ENCODE results near the gene PDZD2.

Gene PDZD2

DNA sequence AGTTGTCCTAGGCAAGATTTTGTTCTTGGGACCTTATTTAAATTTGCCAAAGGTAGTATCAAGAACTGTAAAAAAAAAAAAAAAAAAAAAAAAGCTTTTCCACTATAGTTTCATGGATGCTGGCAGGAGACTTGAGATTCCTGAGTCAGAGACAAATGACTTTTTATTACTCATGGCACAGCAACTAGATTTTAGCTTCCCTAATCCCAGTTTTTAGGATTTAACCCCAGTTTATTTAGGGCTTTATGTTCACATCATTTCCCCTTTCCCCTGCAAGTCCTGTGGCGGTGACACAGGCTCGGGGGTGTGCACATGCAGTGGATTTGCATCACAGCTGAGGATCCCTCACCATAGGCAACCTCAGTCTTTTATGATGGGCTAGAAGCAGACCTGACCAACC, 390.3 kb downstream of the PDZD2 start:
- TF ChIP-seq REST (IDR thresholded peaks at IDR 0.05; ENCODE audit: insufficient replicate concordance, low read depth) (no peak), GABPA (IDR thresholded peaks at IDR 0.05; ENCODE audit: low read depth) (no peak)
- no peak for DNase-seq (ENCODE audit: low read depth in 1 of 2, low spot score in 1 of 2)
- Histone ChIP-seq H3K27me3 (ENCODE audit: insufficient read depth, poor library complexity, severe bottlenecking) (no peaks in the 10 kb centered on the region), H3K27ac (replicated peaks) (no peak overlapping the region), H3K4me3 (replicated peaks; ENCODE audit: insufficient read depth, low read length) (no peak overlapping the region)

DNA sequence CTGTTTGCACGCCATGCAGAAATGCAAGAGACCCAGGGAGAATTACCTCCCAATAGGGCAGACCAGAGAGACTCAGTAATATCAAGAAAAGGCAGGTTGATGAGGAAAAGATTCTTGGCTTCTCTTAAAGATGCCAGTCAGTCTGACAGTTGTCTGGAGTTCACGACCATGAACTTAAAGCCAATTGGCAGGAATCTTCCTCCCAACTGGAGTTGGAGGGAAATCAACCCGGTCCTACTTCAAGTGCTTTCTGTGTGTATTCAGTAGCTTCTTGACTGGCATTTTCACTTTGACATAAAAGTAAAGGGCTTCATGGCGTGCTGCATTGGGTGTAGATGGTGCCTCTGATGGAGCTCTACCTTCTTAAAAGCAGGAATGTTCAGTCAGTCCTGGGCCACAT, 390.9 kb downstream of the PDZD2 start:
- no peak overlapping the region for H3K27ac ChIP-seq (replicated peaks)

DNA sequence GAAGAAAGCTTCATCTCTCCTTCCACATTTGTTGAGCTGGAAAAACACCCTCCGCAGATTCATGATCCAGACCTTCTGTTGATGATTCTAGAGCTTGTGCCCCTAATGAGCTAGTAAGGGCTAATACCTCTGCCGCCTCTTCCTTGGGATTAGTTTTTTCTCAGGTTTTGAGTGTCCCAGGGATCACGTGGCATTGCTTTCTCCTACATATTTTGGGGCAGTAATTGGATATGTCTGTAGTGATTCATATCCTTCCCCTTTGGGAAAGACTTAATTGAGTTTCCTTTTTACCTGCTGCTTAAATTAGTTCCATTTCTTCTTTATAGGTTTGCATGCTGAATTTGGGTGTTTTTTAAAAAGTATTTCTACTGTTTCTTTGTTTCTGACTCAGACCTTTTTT, 391.3 kb downstream of the PDZD2 start:
- DNase-seq (ENCODE audit: low read depth in 1 of 2, low spot score in 1 of 2) = no peak
- H3K27me3 ChIP-seq (ENCODE audit: insufficient read depth, poor library complexity, severe bottlenecking) = no peaks in the 10 kb centered on the region
- no peak overlapping the region for H3K4me3 ChIP-seq (replicated peaks; ENCODE audit: insufficient read depth, low read length)
- H3K27ac ChIP-seq (replicated peaks) = no peak overlapping the region
- TF ChIP-seq POLR2AphosphoS5 (IDR thresholded peaks at IDR 0.05; ENCODE audit: low read depth) = no peak
- TF ChIP-seq, protein P1, sequence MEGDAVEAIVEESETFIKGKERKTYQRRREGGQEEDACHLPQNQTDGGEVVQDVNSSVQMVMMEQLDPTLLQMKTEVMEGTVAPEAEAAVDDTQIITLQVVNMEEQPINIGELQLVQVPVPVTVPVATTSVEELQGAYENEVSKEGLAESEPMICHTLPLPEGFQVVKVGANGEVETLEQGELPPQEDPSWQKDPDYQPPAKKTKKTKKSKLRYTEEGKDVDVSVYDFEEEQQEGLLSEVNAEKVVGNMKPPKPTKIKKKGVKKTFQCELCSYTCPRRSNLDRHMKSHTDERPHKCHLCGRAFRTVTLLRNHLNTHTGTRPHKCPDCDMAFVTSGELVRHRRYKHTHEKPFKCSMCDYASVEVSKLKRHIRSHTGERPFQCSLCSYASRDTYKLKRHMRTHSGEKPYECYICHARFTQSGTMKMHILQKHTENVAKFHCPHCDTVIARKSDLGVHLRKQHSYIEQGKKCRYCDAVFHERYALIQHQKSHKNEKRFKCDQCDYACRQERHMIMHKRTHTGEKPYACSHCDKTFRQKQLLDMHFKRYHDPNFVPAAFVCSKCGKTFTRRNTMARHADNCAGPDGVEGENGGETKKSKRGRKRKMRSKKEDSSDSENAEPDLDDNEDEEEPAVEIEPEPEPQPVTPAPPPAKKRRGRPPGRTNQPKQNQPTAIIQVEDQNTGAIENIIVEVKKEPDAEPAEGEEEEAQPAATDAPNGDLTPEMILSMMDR (IDR thresholded peaks at IDR 0.05; ENCODE audit: insufficient read depth, low read length) = no peak
- no peak for TF ChIP-seq GABPA (IDR thresholded peaks at IDR 0.05; ENCODE audit: low read depth)
- no peak for TF ChIP-seq REST (IDR thresholded peaks at IDR 0.05; ENCODE audit: insufficient replicate concordance, low read depth)
- TF ChIP-seq SPI1 (IDR thresholded peaks at IDR 0.05; ENCODE audit: borderline replicate concordance, low read depth) = no peak

More for the DNA sequence above, 390.9 kb downstream of the PDZD2 start:
- no peaks in the 10 kb centered on the region for H3K27me3 ChIP-seq (ENCODE audit: insufficient read depth, poor library complexity, severe bottlenecking)
- no peak overlapping the region for H3K4me3 ChIP-seq (replicated peaks; ENCODE audit: insufficient read depth, low read length)
- no peak for DNase-seq (ENCODE audit: low read depth in 1 of 2, low spot score in 1 of 2)
- TF ChIP-seq REST (IDR thresholded peaks at IDR 0.05; ENCODE audit: insufficient replicate concordance, low read depth) (no peak), GABPA (IDR thresholded peaks at IDR 0.05; ENCODE audit: low read depth) (no peak), POLR2AphosphoS5 (IDR thresholded peaks at IDR 0.05; ENCODE audit: low read depth) (no peak), SPI1 (IDR thresholded peaks at IDR 0.05; ENCODE audit: borderline replicate concordance, low read depth) (no peak)
- TF ChIP-seq, protein P1 (IDR thresholded peaks at IDR 0.05; ENCODE audit: insufficient read depth, low read length) = no peak

DNA sequence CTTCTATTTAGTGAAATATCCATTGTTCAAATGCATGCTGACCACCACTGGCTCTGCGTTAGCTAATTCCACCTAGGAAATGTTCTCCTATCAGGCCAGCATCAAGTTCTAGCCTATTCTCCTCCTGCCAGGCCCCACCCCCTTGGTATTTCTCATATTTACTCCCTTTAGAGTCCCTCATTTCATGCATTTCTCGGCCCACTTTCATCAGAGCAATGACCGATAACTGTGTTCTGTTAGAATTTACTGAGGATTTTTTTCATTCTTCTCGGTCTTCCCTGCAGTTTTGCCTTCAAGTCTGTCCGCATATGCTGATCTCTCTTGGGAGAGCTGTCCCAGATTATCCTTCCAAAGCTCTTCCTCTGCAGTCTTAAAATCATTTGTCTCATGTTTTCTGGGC, 391.8 kb downstream of the PDZD2 start:
- DNase-seq (ENCODE audit: low read depth in 1 of 2, low spot score in 1 of 2) = no peak
- no peak for TF ChIP-seq GABPA (IDR thresholded peaks at IDR 0.05; ENCODE audit: low read depth)
- TF ChIP-seq POLR2AphosphoS5 (IDR thresholded peaks at IDR 0.05; ENCODE audit: low read depth) = no peak
- no peak for TF ChIP-seq REST (IDR thresholded peaks at IDR 0.05; ENCODE audit: insufficient replicate concordance, low read depth)
- no peak for TF ChIP-seq SPI1 (IDR thresholded peaks at IDR 0.05; ENCODE audit: borderline replicate concordance, low read depth)
- TF ChIP-seq, protein P1 (IDR thresholded peaks at IDR 0.05; ENCODE audit: insufficient read depth, low read length) = no peak
- no peaks in the 10 kb centered on the region for H3K27me3 ChIP-seq (ENCODE audit: insufficient read depth, poor library complexity, severe bottlenecking)
- H3K27ac ChIP-seq (replicated peaks) = no peak overlapping the region
- no peak overlapping the region for H3K4me3 ChIP-seq (replicated peaks; ENCODE audit: insufficient read depth, low read length)

All from HL-60 (cell line).